PFSK-1 (cell line): ENCODE results near the gene NT5DC1.

Experiments
- POLR2AphosphoS5 ChIP-seq: IDR thresholded peaks from 2 replicates; pipeline ENCODE4 v1.6.1; 2012; ENCODE audit warnings: low read depth, mild to moderate bottlenecking, control low read depth, low read length, moderate library complexity
- TAF1 ChIP-seq: IDR thresholded peaks from 2 replicates; pipeline ENCODE4 v1.6.1; 2012; ENCODE audit warnings: low read length, control low read depth, borderline replicate concordance; ENCODE audit not compliant: insufficient read depth
- TF ChIP-seq, protein P1 (sequence below), 2 experiments: IDR thresholded peaks; 2 replicates each; pipeline versions ENCODE4 v1.6.1 to v1.8.0; 2011 to 2012; ENCODE audit warnings: low read depth in 2 of 2, low read length in 2 of 2, control low read depth in 1 of 2, inconsistent platforms in 1 of 2, mild to moderate bottlenecking in 1 of 2, moderate library complexity in 1 of 2; ENCODE audit not compliant: insufficient read depth in 1 of 2

GRCh38 chr6:116244284-116244683 lies 143.6 kb downstream of the NT5DC1 start:
- no peak for TF ChIP-seq POLR2AphosphoS5
- TF ChIP-seq TAF1, result no peak
- TF ChIP-seq, protein P1, sequence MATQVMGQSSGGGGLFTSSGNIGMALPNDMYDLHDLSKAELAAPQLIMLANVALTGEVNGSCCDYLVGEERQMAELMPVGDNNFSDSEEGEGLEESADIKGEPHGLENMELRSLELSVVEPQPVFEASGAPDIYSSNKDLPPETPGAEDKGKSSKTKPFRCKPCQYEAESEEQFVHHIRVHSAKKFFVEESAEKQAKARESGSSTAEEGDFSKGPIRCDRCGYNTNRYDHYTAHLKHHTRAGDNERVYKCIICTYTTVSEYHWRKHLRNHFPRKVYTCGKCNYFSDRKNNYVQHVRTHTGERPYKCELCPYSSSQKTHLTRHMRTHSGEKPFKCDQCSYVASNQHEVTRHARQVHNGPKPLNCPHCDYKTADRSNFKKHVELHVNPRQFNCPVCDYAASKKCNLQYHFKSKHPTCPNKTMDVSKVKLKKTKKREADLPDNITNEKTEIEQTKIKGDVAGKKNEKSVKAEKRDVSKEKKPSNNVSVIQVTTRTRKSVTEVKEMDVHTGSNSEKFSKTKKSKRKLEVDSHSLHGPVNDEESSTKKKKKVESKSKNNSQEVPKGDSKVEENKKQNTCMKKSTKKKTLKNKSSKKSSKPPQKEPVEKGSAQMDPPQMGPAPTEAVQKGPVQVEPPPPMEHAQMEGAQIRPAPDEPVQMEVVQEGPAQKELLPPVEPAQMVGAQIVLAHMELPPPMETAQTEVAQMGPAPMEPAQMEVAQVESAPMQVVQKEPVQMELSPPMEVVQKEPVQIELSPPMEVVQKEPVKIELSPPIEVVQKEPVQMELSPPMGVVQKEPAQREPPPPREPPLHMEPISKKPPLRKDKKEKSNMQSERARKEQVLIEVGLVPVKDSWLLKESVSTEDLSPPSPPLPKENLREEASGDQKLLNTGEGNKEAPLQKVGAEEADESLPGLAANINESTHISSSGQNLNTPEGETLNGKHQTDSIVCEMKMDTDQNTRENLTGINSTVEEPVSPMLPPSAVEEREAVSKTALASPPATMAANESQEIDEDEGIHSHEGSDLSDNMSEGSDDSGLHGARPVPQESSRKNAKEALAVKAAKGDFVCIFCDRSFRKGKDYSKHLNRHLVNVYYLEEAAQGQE (IDR thresholded peaks at IDR 0.05; ENCODE audit: insufficient read depth in 1 of 2, low read depth in 2 of 2, low read length in 2 of 2), result no peak
